ENCODE results near the gene SETBP1.

The SETBP1 gene

DNA sequence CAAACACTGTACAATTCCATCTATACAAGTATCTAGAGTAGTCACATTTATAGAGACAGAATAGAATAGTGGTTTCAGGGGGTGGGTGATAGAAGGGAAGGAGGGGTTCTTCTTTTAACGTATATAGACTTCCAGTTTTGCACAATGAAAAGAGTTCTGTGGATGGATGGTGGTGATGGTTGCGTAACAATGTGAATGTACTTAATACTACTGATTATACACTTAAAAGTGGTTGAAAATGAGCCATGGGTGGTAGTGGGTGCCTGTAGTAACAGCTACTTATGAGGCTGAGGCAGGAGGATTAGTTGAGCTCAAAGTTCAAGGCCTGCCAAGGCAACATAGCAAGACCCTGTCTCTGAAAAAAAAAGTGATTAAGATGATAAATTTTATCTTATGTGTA lies 85.8 kb downstream of the SETBP1 start:
- DNase-seq: no peak

DNA sequence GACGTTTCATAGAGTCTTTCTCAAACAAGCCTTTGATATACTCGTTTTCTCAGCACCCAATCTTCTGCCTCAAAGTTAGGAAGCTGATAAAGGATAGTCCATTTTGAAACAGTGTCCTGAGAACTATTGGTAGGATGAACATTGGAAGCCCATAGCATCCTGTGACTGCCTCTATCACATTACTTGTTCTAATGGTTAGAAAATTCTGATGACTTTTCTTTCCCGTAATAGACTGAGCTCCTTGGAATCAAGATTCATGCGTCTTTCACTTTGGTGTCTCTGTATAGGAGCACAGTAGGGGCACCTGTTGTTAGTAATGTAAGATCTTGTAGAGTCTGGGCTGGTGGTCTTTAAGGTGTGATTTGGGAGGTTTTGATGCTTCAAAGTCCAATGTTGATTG lies 87.1 kb downstream of the SETBP1 start:
- no peak for DNase-seq

DNA sequence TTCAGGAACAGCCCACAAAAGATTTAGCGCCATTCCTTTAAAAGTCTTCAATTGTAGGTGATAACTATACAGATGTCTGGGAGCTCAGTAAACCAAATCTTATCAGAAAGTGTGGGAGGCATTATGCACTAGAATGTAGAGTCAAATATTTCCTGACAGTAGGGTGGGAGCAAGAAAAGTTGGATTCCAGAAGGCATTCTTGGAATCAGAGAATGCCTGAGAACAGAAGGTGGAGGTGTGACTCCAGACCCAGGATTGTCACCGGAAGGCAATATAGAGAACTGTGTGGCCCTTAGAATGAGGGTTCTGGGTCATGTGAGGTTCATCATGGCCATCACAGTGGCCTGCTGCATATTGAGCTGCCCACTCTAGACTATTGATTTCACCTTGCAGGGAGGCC lies 90.0 kb downstream of the SETBP1 start:
- DNase-seq: no peak

DNA sequence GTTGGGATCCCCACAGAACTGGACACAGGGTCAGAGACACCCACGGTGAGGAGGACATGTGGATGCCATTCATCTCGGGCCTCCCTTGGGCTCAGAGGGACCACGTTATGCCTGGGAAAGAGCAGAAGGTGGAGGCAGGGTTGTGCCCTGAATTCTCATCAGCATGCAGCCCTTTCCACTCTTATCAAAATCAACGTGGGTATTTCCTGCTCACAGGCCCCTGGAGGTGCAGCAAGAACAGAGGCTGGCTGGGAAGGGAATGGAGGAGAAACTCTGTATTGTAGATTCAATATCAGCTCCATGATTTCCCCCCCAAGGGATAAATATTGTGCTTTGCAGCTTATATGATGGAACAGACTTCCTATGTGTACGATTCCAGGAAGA lies 90.9 kb downstream of the SETBP1 start:
- no peak for DNase-seq

DNA sequence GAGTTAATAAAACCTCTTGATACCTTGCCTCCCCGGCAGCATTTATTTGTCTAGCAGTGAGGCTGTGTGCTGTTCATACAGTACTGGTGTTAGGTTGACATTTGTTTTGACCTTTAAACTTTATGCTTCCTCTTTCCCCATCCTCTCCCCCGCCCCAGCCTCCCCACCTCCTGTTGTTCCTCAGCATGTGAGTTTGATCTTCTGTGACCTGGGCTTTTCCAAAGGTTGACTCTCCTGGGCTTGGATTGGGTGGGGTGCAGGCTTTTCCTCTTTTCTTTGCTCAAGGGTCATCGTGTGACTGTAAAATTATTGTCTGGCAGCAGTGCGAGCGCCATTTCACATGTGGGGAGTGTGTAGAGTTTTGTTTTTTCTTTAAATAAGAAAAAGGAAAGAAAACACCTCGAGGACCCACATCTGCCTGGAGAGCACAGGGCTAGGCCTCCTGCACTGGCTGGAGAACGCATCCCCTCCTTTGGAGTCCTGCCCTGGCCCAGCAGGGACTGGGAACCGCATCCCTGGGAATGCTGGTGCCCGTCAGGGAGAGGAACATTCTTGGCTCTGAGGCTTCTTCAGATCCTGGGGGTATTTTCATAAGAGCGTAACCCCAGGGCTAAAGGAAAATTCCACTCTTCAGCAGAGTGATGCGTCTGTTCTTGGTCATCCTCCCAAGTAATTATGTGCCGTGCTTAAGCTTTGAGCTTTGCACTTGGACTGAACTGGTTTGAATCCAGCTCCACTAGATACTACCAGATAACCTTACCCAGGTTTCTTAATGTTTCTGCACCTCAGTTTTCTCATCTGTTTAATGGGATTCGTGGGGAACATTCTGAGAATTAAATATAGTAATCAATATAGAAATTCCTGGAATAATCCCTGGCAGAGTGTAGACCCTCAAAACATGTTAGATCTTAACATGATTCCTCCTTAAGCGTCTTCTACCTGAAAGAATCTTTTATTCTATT lies 91.5 kb downstream of the SETBP1 start:
- no peak for DNase-seq

GRCh38 chr18:44773640-44774155 lies 93.0 kb downstream of the SETBP1 start:
- no peak for DNase-seq

GRCh38 chr18:44774191-44774590 lies 93.5 kb downstream of the SETBP1 start:
- no peak for DNase-seq

DNA sequence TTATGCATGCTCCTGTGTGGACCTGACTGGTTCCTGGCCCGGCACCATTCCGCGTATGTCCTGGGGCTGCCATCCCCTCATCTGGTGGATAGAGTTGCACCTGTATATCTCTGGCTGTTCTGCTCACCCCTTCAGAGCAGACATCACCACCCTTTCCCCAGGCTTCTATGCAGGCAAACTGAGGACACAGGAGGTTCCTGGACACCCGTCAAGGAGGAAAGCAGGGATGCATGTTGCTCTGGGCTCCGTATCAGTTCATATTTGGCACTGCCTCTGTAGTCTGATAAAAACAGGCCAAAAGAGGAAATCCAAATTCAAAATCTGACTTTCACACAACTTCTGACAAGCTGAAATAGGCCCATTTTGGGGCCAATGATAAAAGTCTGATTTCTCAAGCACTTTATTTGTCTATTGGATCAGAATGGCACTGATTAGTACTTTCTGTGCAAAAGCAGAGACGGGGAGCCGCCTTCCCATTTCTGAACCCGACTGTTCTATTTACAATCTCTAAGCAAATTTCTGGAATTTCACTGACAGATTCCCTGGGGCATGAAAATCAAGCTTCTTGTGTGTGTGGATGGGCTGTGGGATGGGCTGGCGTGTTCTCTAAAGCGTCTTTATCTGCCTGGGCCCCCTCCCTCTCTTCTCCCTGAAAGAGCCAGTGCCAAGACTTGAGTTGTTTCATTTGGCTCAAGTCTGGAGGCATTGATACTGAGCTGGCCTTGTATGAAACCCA lies 96.9 kb downstream of the SETBP1 start:
- no peak for DNase-seq

- DNase-seq: no peak
These were observed 98.1 kb downstream of the SETBP1 start for GRCh38 chr18:44778788-44779187.

DNA sequence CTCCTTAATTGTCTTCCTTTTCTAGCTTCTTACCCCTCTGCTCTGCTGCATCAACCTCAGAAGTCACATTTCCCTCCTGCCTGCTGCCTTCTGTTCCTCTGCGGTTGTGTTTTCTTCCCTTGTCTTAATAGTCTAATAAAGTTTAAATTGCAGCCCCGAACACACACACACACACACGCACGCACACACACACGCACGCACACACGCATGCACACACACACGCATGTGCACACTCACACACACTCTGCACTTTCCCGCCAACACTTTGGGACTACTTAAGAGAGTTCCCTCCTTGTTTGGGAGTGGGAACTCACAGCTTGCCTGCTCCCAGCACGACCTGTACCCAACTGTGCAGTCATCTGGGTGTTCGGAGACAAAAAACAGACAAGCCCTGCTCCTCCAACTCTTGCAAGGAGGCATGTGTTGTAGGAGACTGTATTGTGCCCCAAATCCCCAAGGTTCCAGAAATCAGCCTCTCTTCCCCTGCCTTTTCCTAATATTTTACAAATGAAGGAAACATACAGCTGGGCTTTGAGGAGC lies 99.1 kb downstream of the SETBP1 start:
- DNase-seq: no peak

DNA sequence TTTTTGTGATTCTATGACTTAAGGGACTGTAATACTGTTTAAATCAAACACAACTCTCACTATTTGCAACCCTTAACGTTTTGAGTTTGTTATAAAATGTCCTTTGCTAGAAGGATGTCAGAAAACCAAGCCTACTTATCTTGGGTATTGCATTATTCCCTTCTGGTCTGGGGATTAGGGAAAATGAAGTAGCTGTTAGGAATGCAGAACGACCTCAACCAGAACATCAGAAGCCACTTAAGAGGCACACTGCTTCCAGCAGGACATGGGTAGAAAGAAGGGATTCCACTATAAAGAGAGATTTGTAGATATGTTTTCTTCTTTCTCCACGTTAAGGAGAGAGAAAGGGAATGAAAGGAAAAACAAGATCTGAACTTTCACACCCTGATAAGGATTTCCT lies 101.2 kb downstream of the SETBP1 start:
- no peak for DNase-seq

DNA sequence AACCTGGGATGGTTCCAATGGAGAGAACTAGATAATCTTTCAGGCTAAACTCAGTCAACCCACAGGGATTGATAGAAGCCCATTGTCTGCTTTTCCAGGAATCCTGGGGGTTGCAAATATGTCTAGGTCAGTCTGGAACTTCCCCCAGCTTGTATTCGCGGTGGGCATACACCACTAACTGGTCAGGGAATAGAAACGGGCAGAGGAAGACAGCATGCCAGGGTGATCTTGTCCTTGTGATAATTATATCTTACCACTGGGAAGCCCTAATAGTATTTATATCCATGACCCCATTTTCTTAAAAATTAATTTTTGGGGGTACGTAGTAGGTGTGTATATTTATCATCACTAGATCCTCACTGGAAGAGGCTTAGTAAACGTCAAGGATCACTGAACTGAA lies 101.9 kb downstream of the SETBP1 start:
- DNase-seq: no peak

DNA sequence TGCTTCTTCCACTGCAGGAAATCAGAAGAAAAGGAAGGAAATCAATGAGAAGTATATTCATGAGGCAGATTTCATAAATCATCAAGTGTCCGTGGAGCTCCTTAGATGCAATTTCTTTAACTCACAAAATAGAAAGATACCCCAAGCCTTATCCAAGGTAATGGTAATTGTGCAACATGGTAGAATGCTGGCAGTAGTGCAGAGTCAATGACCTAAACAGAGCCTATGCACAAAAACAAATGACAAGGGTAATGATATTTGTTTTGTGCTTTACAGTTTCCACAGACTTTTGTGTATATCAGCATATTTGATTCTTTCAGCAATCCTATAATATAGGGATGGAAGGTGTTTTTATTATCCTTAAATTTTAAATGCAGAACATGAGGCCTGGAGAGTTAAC lies 102.7 kb downstream of the SETBP1 start:
- no peak for DNase-seq

GRCh38 chr18:44786257-44786656 lies 105.6 kb downstream of the SETBP1 start:
- DNase-seq: no peak

- no peak for DNase-seq
These were observed 106.0 kb downstream of the SETBP1 start for GRCh38 chr18:44786688-44787087.

GRCh38 chr18:44788334-44788733 lies 107.6 kb downstream of the SETBP1 start:
- no peak for DNase-seq

DNA sequence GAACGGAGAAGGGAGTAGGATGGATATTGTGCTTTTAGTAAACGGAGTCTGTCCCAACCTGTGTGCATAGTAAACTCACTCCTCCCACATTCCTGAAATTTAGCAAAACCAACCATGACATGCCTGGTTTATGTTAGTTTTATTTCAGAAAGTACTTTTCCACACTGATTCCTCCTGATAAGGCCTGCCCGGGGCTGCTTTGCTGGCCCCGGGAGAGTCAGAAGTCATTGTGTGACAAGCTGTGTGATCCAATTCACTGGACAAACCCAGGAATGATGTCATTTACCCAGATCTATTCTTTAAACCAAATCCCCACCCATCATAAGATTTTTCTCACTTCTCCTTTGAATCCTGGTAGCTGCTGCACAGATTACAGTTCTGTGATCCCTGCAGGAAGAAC lies 109.0 kb downstream of the SETBP1 start:
- DNase-seq: no peak

DNA sequence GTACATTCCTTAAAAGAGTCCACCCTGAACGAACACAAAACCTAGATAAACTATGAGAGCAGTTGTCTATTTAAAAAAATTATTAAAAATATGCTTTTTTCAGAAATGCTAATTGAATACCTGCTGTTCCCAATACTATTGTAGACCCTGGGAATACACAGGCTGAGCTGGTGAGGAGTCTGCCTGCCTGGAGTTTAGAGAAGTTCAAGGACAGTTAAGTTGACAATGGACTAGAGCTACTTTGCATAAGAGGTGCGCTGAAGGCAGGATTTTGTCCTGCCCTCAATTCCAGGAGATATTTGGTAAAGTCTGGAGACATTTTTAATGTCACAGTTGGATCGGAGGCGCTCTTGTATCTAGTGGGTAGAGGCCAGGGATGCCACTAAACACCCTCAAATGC lies 110.2 kb downstream of the SETBP1 start:
- DNase-seq: no peak

DNA sequence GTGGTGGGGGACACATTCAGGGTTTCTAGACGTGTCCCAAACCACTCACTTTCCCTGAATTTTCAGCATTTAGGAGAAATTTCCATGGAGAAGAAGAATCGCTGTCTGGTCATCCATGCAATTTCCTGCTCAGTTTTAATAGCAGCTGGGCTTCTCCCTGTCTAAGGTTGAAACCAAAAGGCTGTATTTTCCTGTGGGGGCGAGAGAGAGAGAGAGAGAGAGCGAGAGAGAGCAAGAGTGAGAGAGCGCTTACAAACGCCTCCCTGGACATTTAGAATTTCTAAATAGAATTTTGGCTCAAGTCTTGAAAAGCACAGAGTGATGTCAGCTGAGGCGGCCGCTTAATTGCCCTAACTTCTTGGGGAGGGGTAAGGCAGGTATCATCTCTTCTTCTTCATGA lies 110.8 kb downstream of the SETBP1 start:
- no peak for DNase-seq

GRCh38 chr18:44792456-44793061 lies 111.9 kb downstream of the SETBP1 start:
- DNase-seq: no peak

DNA sequence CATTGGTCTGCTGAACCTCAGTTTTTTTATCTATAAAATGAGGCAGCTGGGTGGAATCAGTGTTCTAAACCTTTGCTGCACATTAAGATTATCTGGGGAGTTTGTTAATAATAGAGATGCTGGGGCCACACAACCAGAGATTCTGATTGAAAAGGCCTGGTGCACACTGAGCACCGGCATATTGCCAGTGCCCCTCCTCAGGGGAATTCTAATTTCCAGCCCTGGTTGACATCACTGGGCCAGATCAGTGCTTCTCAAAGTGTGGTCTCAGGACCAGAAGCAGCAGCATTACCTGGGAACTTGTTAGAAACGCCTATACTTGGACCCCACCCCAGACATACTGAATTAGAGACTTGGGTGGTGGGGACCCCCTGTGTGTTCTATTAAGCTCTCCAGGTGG lies 112.5 kb downstream of the SETBP1 start:
- no peak for DNase-seq

DNA sequence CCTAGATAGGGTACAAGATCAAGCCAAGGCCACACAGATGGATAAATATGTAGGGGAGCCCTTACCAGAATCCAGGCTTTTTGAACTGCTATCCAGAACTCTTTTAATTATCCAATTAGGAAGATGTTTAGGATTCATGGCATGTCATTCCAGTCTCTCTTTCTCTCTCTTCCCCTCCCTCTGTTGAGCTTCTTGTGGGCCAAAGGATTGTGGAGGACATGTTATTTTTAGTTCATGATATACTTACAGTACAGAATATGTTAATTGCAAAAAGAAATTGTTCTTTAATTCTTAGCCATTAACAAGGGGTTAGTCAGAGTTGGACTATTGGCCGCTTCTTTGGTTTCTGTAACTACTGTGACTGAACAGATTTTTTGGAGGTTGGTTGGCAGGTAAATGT lies 113.0 kb downstream of the SETBP1 start:
- no peak for DNase-seq

GRCh38 chr18:44795241-44795640 lies 114.6 kb downstream of the SETBP1 start:
- DNase-seq: no peak

Data from midbrain (tissue), 1 donor.